HuH-7.5 (cell line): ENCODE results near the gene MELTF.
A peak's percentile ranks its signal among the peaks of the same experiment; 100 is the strongest.

ENCODE experiments used
- DNase-seq: peaks from one replicate; pipeline ENCODE4 v3.0.0; 2011; ENCODE audit warnings: low spot score

The MELTF gene

GRCh38 chr3:196994056-196994455 lies 35.6 kb downstream of the MELTF start:
- DNase-seq = no peak

GRCh38 chr3:196992461-196993065 lies 37.1 kb downstream of the MELTF start:
- no peak for DNase-seq

- DNase-seq = no peak
Observed at GRCh38 chr3:196991581-196992460, 37.8 kb downstream of the MELTF start.

DNA sequence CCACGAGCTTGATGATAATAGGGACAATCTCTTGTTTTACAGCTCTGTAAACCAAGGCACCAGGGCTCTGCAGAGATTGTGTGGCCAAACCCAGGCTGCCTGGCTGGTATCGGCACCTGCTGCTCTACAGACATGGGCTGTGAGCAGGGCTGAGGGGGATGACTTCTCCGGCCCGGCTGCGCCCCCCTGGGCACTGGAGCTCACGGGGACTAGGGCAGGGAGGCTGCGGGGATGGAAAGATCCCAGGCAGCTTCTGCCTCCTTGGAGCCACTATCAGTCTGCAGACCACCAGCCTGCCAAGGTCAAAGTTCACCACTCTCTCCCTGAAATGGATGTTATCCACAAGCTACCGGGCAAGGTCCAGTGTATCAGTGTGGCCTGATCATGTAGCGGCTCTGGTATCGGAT lies 39.0 kb downstream of the MELTF start:
- DNase-seq = no peak

DNA sequence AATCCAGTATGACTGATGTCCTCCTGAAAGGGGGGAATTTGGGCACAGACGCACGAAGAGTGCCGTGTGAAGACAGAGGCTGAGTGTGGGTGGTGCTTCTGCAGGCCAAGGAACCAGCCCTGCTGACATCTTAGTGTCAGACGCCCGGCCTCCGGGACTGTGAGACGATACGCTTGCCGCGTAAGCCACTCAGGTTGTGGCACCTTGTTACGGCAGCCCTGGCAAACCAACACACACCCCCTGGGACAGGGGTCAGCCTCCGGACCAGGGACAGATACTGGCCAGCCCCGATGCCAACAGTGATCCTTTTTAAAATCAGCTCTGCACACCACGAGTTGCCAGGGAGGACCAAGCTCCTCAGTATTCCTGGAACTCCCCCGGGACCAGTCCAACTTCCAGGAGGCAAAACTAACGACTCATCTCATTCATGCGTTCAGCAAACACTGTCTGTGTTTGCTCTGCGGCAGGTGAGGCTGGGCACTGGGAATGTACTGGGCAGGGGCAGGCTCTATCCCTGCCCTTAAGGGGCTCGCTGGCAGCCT lies 39.8 kb downstream of the MELTF start:
- DNase-seq = no peak

- DNase-seq = peak; percentile 62
Observed at GRCh38 chr3:196988241-196989029, 41.2 kb downstream of the MELTF start.

DNA sequence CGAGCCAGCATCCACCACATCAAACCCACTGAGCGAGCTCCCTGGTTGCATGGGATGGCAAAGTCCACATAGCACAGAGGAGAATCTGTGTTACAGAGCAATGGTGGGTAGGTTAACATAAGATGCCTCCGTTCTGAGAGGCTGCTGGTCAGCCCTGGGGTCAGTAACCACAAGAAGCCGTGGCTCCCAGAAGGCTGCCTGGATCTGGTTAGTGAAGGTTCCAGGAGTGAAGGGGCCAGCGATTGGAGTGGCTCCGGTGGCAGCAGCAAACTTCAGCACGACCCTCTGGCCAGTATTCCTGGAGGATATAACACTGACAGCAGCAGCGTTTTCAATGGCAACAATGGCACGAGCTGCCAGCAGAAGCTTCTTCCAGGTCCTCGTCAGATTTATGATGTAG lies 42.6 kb downstream of the MELTF start:
- DNase-seq = no peak

GRCh38 chr3:196985954-196986885 lies 43.4 kb downstream of the MELTF start:
- DNase-seq = no peak

DNA sequence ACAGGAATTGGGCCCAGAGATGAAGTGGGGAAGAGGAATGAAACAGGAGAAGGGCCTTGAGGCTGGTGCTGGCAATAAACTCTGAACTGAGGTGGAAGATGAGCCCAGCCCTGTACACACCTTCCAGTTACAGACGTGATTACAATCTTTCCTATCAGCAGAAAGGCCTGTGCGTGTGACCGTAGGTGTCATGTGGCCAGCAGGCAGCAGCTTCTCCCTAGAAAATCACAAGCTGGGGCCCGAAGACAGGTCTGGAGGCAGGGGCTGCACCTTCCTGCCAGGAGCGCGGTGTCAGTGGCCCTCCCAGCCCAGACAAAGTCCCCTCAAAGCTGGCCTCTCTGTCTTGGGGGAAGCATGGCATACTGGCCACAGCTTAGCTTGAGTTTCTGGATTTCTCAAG lies 44.3 kb downstream of the MELTF start:
- DNase-seq = no peak

GRCh38 chr3:196983186-196983585 lies 46.4 kb downstream of the MELTF start:
- no peak for DNase-seq

DNA sequence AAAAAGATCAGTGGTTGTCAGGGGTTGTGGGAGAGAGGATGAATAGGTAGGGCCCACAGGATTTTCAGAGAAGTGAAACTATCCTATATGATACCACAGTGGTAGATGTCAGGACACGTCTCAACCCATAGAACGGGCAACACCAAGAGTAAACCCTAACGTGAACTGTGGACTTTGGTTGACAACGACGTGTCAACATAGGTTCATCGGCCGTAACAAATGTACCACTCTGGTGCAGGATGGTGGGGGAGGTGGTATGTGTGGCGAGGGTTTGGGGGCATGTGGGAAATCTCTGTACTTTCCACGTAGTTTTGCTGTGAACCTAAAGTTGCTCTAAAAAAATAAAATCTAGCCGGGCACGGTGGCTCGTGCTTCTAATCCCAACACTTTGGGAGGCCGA lies 48.0 kb downstream of the MELTF start:
- DNase-seq = no peak

GRCh38 chr3:196979545-196979944 lies 50.1 kb downstream of the MELTF start:
- no peak for DNase-seq

DNA sequence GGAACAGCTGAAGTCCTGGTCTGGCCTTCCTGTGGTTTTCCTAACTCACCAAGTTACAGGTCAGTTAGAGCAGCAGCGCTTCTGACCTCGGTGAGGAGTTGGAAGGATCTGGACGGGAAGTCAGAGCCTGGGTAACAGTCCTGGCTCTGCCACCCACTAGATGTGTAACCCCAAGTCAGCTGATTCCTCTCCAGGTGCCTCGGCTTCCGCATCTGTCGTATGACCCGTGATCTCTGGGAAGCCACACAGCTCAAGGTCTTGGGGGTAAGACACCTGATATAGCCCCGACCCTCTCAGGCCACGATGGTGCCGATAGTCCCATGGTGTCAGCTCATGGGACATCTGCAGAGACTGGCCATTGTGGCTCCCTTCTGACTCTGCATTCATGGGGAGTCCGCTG lies 52.7 kb downstream of the MELTF start:
- DNase-seq = no peak

DNA sequence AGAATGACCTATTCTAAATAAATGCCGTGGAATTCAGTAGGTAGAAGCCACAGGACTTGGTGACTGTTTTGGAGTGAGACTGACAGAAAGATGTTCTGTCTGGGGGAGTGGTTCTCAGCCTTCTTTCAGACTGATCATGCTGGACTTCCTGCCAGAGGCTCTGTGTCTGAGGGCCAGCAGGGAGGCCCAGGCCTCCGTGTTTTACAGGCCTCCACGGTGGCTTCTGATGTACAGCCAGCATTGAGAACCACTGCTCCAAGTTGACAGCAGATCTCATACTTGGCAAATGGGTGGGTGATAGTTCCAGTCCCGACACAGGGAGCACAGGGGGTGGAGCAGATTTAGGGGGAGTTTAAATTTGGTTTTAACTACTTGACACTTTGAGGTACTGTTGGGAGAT lies 54.3 kb downstream of the MELTF start:
- DNase-seq = no peak

GRCh38 chr3:196974661-196975060 lies 55.0 kb downstream of the MELTF start:
- DNase-seq = no peak

DNA sequence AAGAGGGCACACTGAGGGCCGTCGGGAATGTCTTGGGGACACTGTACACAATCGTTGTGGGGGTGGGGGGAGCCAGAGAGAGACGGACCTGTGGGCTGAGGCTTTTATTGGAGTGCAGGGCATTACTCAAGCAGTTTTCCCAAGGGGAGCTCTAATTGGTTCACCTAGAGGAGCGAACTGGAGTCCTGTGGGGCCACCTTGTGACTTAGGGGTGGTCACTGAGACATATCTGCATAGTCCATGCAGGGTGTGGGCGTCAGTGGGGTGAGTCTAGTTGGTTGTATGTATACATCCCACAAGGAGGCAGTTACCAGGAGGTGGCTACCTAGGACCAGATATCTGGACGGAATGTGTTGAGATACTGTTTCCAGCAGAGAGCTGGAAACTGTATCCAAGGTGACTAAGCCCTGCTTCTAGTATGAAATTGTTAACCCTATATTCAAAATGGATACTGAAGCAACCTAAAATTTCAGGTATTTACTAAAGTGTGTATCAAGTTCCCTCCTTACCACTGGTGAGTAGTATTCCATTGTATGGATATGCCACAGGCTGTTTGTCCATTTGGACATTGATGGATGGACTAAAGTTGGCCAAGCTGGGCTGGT lies 58.4 kb downstream of the MELTF start:
- no peak for DNase-seq

- no peak for DNase-seq
Observed at GRCh38 chr3:196970547-196971093, 59.0 kb downstream of the MELTF start.

DNA sequence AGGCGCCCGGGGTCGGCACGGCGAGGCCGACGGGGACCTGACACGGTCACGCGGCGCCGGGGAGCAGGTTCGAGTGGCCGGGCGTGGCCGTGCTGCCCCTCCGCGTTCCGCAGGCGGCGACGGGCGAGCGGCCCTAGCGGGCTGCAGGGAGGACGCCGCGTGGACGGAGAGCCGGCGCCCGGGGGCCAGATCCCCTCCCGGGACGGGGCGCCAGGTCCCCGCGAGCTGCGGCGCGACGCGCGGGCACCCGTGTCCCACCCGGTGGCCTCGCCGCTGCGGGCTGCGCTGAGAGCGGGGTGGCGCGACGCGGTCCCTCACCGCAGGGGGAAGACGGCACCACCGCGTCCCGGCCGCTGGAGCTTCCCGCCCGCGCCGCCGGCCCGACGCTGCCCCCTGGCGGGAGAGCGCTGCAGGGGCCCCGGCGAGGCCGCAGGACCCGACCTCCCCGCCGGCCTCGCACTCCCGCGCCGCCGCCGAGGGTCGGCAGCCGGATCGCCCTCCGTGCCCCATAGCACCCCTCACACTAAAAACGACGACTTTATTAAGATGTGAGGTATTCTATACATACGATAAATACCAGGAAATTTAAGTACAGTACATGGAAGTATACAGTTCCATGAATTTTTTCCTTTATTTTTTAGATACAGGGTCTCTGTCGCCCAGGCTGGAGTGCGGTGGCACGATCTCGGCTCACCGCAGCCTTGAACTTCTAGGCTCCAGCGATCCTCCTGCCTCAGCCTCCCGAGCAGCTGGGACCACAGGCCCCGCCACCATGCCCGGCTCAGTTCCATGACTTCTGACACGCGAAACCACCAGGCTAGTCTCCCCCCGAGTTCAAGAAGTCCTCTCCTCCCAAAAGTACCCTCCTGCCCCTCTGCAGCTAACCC lies 59.7 kb downstream of the MELTF start:
- peak; percentile 72 for DNase-seq

DNA sequence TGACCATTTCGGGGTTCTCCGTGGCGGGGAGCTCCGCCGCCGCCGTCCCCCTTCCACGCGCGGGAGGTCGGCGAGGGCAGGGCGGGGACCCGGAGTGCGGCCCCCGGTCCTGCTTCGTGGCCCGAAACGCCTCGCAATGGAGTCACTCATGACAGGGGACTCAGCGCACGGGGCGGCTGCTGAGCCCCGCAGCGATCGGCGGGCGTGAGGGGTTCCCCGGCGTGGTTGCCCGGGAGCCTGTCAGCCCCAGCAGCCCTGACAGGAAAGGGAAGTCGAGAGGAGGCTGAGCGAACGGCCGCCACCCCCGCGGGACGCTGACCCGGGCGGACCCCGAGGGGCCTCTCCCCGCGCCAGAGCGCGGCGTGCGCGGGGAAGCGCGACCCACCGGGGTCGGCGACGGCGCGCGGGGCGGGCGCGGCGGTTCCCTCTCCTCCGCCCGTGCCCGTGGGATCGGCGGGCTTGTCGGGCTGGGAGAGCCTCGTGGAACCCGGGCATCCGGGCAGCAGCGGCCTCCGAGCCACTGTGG lies 60.4 kb downstream of the MELTF start:
- DNase-seq = peak; percentile 55
